Measurements from ENCODE around the gene PAPSS2. TPM values are rescaled to one million over a fixed set of nuclear protein-coding genes. Genes with fewer than 3 reads are reported as not detected.
"Not testable (repeated sequence)": the region's sequence is repeated elsewhere in the genome, so short reads cannot be mapped to it uniquely, and the experiment has no call there.

Gene PAPSS2
- polyA plus RNA-seq, 4 donors: 22.8 to 59.0 (median 41.5) TPM

- DNase-seq (ENCODE audit: low read depth in 4 of 4, low spot score in 3 of 4): no peak
These were observed 19.6 kb upstream of the PAPSS2 start for GRCh38 chr10:87640043-87640442.

DNA sequence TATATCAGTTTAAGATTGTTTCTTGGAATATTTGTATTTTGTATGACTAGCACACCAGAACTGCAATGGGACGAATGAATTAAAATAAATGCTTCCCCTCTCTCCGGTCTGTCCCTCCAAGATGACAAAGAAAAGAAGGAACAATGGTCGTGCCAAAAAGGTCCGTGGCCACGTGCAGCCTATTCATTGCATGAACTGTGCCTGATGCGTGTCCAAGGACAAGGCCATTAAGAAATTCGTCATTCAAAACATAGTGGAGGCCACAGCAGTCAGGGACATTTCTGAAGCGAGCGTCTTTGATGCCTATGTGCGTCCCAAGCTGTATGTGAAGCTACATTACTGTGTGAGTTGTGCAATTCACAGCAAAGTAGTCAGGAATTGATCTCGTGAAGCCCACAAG is 17.2 kb upstream of the PAPSS2 start:
- no peak for DNase-seq (ENCODE audit: low read depth in 4 of 4, low spot score in 3 of 4)

DNA sequence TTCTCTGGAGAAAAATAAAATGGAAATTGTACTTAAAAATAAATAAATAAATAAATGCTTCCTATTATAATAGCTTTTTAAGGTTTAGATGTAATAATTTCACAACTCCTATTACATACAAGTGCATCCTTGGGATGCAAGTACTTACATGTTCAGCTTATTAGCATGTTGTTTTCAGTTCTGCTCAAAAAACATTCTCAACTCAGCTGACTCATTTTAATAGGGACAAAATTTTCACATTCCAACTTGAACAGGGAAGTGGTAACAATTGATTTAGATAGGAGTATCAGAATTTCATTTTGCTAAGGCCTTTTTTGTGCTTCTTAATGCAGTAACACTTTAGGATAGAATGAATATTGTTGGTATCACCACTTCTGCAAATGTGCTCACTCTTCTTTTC is 16.7 kb upstream of the PAPSS2 start:
- DNase-seq (ENCODE audit: low read depth in 4 of 4, low spot score in 3 of 4): no peak

- DNase-seq (ENCODE audit: low read depth in 4 of 4, low spot score in 3 of 4): no peak
These were observed 15.8 kb upstream of the PAPSS2 start for GRCh38 chr10:87643920-87644319.

- not testable (repeated sequence) for DNase-seq (ENCODE audit: low read depth in 4 of 4, low spot score in 3 of 4)
These were observed 15.2 kb upstream of the PAPSS2 start for GRCh38 chr10:87644500-87644899.

DNA sequence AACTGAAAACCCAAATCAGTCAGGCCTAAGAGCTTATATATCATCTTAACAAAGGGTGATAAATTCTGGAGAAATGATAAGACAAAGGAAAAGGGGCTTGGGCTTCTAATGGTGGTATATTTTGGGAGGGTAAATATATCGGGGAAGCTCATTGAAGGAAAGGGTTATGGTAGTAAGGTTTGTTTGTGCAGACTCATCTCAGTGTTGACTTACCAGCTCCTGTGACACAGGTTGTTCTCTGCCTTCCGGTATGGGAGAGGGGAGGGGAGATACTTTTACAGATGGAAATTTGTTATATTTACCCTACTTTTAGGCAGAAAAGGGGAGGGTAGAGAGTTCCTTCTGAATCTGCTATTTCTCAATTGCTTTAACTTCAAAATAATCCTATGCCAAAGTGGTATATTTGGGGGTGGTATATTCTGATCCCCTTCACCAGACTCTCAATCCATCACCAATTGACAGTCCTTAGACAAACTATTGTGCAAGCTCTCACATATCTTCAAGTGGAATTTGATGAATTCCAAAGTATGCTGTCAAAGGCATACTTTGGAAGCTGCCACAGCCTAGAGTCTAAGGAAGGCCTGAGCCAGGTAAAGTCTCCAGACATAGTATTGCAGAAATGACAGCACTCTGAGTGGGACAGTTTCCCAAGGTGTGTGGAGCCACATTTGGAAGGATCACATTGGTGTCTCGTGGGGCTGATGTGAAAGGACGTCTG is 13.3 kb upstream of the PAPSS2 start:
- no peak for DNase-seq (ENCODE audit: low read depth in 4 of 4, low spot score in 3 of 4)

DNA sequence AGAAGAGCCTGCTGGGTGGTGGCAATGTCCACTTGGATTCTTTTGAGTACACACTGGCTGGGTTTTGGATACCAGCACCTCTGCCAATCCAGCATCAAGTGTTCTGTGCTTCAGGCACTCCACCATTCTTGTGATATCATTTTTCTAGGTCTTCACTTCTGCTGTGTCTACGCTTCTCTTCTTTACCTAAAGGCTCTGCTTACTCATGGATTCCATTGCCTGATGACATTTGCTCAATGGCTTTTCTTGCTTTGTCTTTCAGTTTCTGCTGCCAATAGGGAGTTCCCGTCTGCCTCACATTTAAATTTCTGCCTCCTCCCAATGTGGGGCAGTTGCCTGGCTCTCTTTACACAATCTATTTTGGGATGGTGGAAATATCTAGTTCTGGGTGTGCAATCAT is 12.7 kb upstream of the PAPSS2 start:
- no peak for DNase-seq (ENCODE audit: low read depth in 4 of 4, low spot score in 3 of 4)

GRCh38 chr10:87650838-87651589 is 8.7 kb upstream of the PAPSS2 start:
- DNase-seq (ENCODE audit: low read depth in 4 of 4, low spot score in 3 of 4): no peak

DNA sequence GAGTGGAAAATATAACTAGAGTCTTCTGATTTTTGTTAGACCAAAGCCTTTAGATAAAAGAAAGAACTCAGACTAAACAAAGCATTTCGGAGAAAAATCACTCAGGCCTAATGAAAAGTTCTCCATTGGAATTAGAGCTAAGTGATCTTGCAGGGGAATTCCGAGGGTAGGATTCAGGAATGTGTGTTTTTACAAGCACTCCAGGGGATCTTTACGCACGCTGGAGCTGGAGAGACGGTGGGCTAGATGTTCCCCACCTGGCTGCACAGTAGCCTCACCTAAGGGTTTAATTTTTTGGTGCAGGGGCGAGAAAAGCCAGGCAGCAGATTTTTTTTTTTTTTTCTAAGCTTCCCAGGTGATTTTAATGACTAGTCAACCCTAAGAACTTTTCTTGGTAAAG is 7.9 kb upstream of the PAPSS2 start:
- DNase-seq (ENCODE audit: low read depth in 4 of 4, low spot score in 3 of 4): no peak

- DNase-seq (ENCODE audit: low read depth in 4 of 4, low spot score in 3 of 4): no peak
These were observed 7.4 kb upstream of the PAPSS2 start for GRCh38 chr10:87652261-87652660.

GRCh38 chr10:87654212-87654611 is 5.5 kb upstream of the PAPSS2 start:
- no peak for DNase-seq (ENCODE audit: low read depth in 4 of 4, low spot score in 3 of 4)

DNA sequence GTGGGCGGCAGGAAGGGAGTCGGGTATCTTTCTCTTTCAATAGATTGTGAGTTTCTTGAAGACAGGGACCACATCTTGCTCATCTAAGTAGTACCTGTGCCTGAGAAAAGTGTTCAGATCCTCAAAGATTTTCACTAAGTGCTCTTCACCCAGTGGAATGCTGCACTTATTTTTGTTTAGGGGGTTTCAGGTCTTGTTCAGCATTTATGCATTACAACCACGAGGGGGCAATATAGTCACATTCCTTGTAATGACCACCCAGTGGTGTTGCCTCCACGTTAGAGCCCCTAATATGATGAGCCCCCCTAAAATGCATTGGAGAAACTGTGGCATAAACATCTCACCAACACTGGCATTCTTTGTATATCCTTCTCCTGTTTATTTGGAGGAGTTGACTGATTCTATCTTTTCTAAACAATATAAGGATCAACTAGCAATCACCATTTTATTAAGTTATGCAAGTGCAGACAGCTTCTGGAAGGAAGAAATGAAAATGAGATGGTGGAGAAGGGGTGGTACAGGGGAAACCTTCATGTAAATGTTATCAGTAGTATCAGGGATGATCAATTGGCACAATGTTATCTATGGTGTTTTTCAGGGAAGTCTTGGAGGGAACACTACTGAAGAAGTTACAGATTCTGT is 3.1 kb upstream of the PAPSS2 start:
- DNase-seq (ENCODE audit: low read depth in 4 of 4, low spot score in 3 of 4): no peak

DNA sequence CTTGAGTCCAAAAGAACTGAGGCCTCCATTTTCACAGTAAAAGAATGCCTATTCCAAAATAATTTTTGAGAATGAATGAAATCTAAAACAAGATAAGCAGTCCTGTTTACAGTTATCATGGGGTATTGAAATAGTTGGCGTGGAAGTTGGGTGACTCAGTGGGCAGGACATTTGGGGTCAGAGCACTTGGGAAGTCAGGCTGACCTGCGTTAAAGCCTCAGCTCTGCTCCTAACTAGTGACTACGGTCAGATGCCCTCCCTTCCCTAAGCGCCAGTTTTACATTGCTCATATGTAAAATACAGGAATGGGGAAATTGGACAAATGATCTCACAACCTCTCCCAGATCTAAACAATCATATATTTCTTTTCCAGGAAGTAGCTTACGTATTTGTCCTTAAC is 2.3 kb upstream of the PAPSS2 start:
- no peak for DNase-seq (ENCODE audit: low read depth in 4 of 4, low spot score in 3 of 4)

DNA sequence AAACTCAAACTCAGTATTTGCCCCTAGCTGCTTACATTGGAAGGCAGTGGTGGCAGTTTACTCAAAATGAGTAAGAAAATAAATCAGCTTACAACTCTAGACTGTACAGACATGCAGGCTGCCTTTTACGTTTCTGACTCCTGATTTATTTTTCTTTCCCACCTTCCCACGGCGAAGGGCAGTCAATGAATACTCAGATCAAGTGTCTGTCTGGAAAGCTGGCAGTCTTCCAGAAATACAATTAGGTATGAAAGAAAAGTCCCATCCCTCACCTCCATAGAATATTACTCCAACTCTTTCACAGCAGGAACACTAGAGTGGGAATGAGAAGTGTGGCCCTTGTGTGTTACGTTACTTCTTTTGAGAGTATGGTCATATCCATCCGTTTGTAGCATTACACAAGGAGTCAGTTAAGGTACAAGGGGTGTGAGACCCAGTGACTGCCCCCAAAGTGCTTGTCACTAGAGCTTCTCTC is 1.3 kb upstream of the PAPSS2 start:
- DNase-seq (ENCODE audit: low read depth in 4 of 4, low spot score in 3 of 4): no peak

GRCh38 chr10:87658858-87659555 is 671 bp upstream of the PAPSS2 start:
- no peak for DNase-seq (ENCODE audit: low read depth in 4 of 4, low spot score in 3 of 4)

- DNase-seq (ENCODE audit: low read depth in 4 of 4, low spot score in 3 of 4): no peak
These were observed 931 bp downstream of the PAPSS2 start for GRCh38 chr10:87660484-87661133.

GRCh38 chr10:87661861-87662785 is 2.4 kb downstream of the PAPSS2 start:
- no peak for DNase-seq (ENCODE audit: low read depth in 4 of 4, low spot score in 3 of 4)

GRCh38 chr10:87664276-87664701 is 4.6 kb downstream of the PAPSS2 start:
- no peak for DNase-seq (ENCODE audit: low read depth in 4 of 4, low spot score in 3 of 4)

GRCh38 chr10:87667493-87667892 is 7.8 kb downstream of the PAPSS2 start:
- DNase-seq (ENCODE audit: low read depth in 4 of 4, low spot score in 3 of 4): no peak
